MM.1S (cell line): ENCODE results near the gene FAM131C.

ENCODE experiments used
- DNase-seq: peaks from one replicate; pipeline ENCODE4 v3.0.0-alpha.2; 2015
- H2AFZ ChIP-seq: fragments of 300-600 bp; sonication (generic); 2 replicates; pipeline ENCODE4 v1.6.0; 2016; ENCODE audit warnings: antibody characterized with exemption, low read length
- H3F3A ChIP-seq: fragments of 300-600 bp; sonication (generic); 2 replicates; pipeline ENCODE4 v1.6.1; 2016; ENCODE audit warnings: mild to moderate bottlenecking, antibody characterized with exemption, low read length, moderate library complexity, mixed read lengths; ENCODE audit not compliant: insufficient read depth
- H3K27ac ChIP-seq: fragments of 300-600 bp; sonication (generic); 2 replicates; pipeline ENCODE4 v1.5.1; 2016; ENCODE audit warnings: mild to moderate bottlenecking, low read length
- H3K27me3 ChIP-seq: fragments of 300-600 bp; sonication (generic); replicated peaks from 2 replicates; pipeline ENCODE4 v1.6.0; 2016; ENCODE audit warnings: low read length; ENCODE audit not compliant: insufficient read depth
- H3K36me3 ChIP-seq: fragments of 300-600 bp; sonication (generic); replicated peaks from 2 replicates; pipeline ENCODE4 v1.6.1; 2016; ENCODE audit warnings: mild to moderate bottlenecking, low read length, mixed read lengths; ENCODE audit not compliant: insufficient read depth
- H3K4me1 ChIP-seq: fragments of 300-600 bp; sonication (generic); 2 replicates; pipeline ENCODE4 v1.6.1; 2016; ENCODE audit warnings: low read length, mixed read lengths
- H3K4me2 ChIP-seq: fragments of 300-600 bp; sonication (generic); 2 replicates; pipeline ENCODE4 v1.6.0; 2016; ENCODE audit warnings: low read depth, low read length
- H3K4me3 ChIP-seq: fragments of 300-600 bp; sonication (generic); 2 replicates; pipeline ENCODE4 v1.5.1; 2016; ENCODE audit warnings: low read length, mixed read lengths
- H3K79me2 ChIP-seq: fragments of 300-600 bp; sonication (generic); 2 replicates; pipeline ENCODE4 v1.6.1; 2016; ENCODE audit warnings: mixed run types, low read length, mixed read lengths
- H3K9ac ChIP-seq: fragments of 300-600 bp; sonication (generic); 2 replicates; pipeline ENCODE4 v1.6.1; 2016; ENCODE audit warnings: low read length, mixed read lengths
- H3K9me2 ChIP-seq: fragments of 300-600 bp; sonication (generic); replicated peaks from 2 replicates; pipeline ENCODE4 v1.6.1; 2016; ENCODE audit warnings: mild to moderate bottlenecking, low read length, mixed read lengths; ENCODE audit not compliant: insufficient read depth
- H3K9me3 ChIP-seq: fragments of 300-600 bp; sonication (generic); replicated peaks from 2 replicates; pipeline ENCODE4 v1.6.1; 2016; ENCODE audit warnings: mild to moderate bottlenecking, low read length, mixed read lengths; ENCODE audit not compliant: insufficient read depth
- H4K20me1 ChIP-seq: fragments of 300-600 bp; sonication (generic); 2 replicates; pipeline ENCODE4 v1.6.1; 2016; ENCODE audit warnings: mild to moderate bottlenecking, low read length, moderate library complexity, mixed read lengths; ENCODE audit not compliant: insufficient read depth
- EZH2 ChIP-seq: fragments of 300-600 bp; sonication (generic); optimal IDR thresholded peaks from 2 replicates; pipeline ENCODE3; 2017; ENCODE audit warnings: low read depth, mild to moderate bottlenecking, antibody characterized with exemption, low read length, mixed read lengths
- EZH2phosphoT487 ChIP-seq: fragments of 300-600 bp; sonication (generic); IDR thresholded peaks from 2 replicates; pipeline ENCODE4 v1.6.1; 2018; ENCODE audit warnings: antibody characterized with exemption, low read length
- TF ChIP-seq, protein P1 (sequence below): fragments of 300-600 bp; sonication (generic); IDR thresholded peaks from 2 replicates; pipeline ENCODE4 v1.5.1; 2016; ENCODE audit warnings: antibody characterized with exemption, low read length, mixed read lengths

The FAM131C gene

DNA sequence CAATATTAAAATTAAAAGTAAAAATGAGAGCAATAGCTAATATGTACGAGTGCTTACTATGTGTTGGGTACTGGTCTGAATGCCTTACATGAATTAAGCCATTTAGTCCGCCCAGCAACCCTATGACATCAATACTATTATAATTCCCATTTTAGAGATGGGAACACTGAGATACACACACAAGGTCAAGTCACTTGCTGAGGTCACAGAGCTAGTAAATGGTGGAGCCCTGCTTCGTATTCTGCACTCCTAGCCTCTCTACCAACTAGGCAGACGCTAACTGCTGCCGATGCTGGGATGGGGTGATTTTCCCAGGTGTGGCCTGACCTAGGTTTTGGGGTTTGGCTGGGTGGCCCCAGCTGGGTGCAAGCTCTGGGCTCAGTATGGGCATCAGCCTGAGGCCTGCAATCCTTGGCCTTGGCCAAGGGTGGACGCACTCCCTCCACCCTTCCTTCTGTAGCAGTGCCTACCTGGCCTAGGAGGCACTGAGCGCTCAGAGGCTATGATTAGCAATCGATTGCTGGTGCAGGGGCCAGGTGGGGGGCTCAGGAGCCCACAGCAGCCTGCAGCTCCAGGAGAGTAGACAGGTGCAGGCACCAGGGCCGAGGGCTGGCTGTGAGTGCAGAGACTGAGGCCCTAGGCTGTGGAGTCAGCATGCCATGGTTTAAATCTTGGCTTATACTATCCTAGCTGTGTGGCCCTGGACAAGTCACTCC lies 2.7 kb downstream of the FAM131C start:
- H3F3A ChIP-seq = peaks cover 8% of the 10 kb centered on the region; the same call in 1 of the 2 replicates
- DNase-seq = no peak
- no peak overlapping the region for H2AFZ ChIP-seq
- H3K79me2 ChIP-seq = no peaks in the 10 kb centered on the region
- H3K36me3 ChIP-seq = no peaks in the 10 kb centered on the region
- peaks cover 6% of the 10 kb centered on the region for H3K4me1 ChIP-seq
- no peak overlapping the region for H3K4me3 ChIP-seq
- no peaks in the 10 kb centered on the region for H3K9me2 ChIP-seq
- TF ChIP-seq EZH2phosphoT487 (no peak), EZH2 (no peak)
- peaks cover 18% of the 10 kb centered on the region for H3K27me3 ChIP-seq
- H4K20me1 ChIP-seq = no peaks in the 10 kb centered on the region
- H3K9me3 ChIP-seq = no peaks in the 10 kb centered on the region
- H3K9ac ChIP-seq = no peak overlapping the region
- no peak overlapping the region for H3K27ac ChIP-seq
- no peak overlapping the region for H3K4me2 ChIP-seq

DNA sequence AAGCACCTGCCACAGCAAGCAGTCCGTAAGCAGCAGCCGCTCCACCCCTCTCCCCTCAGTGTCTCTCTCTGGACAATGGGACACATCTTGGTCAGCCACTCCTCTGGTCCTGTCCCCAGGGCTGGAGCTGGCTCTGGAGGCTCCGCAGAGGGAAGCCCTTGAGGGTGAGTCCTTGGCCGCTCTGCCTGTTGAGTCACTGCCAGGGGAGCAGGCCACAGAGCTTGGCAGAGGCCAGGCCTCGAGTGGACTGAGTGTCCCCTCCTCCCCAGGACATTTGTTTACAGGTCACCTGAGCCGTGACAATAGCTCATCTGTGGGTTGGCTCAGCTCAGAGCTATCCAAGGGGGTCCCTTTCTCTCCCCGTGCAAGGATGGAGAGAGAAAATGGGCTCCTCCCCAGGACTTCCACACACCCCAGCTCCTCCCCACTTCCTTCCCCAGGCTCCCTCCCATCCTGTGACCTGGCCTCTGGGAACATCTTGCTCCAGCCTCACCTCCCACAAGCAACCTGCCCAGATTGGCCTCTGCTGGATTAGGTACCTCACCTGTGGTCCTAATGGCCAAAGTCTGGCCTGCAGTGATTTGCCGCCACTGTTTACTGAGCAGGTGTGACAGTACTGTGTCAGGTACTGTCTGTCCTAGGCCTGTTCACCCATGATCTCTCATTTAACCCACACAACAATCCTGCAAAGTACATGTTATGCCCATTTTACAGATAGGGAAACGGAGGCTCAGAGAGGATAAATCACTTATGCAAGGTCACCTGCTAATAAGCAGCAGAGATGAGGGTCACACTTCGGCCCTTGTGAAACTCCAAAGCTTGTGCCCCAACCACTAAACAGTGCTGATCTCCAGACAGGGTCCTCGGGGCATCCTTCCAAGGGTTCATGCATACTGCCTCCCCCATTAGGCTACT lies 4.8 kb downstream of the FAM131C start:
- no peak overlapping the region for H3K9ac ChIP-seq
- H3K4me2 ChIP-seq = no peak overlapping the region
- H3K36me3 ChIP-seq = no peaks in the 10 kb centered on the region
- H2AFZ ChIP-seq = no peak overlapping the region
- no peaks in the 10 kb centered on the region for H3K9me2 ChIP-seq
- H3K4me3 ChIP-seq = no peak overlapping the region
- no peaks in the 10 kb centered on the region for H3K4me1 ChIP-seq
- no peaks in the 10 kb centered on the region for H3K9me3 ChIP-seq
- TF ChIP-seq EZH2phosphoT487 (no peak), EZH2 (no peak)
- TF ChIP-seq, protein P1, sequence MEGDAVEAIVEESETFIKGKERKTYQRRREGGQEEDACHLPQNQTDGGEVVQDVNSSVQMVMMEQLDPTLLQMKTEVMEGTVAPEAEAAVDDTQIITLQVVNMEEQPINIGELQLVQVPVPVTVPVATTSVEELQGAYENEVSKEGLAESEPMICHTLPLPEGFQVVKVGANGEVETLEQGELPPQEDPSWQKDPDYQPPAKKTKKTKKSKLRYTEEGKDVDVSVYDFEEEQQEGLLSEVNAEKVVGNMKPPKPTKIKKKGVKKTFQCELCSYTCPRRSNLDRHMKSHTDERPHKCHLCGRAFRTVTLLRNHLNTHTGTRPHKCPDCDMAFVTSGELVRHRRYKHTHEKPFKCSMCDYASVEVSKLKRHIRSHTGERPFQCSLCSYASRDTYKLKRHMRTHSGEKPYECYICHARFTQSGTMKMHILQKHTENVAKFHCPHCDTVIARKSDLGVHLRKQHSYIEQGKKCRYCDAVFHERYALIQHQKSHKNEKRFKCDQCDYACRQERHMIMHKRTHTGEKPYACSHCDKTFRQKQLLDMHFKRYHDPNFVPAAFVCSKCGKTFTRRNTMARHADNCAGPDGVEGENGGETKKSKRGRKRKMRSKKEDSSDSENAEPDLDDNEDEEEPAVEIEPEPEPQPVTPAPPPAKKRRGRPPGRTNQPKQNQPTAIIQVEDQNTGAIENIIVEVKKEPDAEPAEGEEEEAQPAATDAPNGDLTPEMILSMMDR = no peak
- no peak overlapping the region for H3K27ac ChIP-seq
- peaks cover 38% of the 10 kb centered on the region for H3K27me3 ChIP-seq
- H4K20me1 ChIP-seq = no peaks in the 10 kb centered on the region
- 0 out of 2 replicates have a peak, but pooled peaks cover under 1% of the 10 kb centered on the region for H3F3A ChIP-seq
- H3K79me2 ChIP-seq = no peaks in the 10 kb centered on the region
- DNase-seq = no peak

DNA sequence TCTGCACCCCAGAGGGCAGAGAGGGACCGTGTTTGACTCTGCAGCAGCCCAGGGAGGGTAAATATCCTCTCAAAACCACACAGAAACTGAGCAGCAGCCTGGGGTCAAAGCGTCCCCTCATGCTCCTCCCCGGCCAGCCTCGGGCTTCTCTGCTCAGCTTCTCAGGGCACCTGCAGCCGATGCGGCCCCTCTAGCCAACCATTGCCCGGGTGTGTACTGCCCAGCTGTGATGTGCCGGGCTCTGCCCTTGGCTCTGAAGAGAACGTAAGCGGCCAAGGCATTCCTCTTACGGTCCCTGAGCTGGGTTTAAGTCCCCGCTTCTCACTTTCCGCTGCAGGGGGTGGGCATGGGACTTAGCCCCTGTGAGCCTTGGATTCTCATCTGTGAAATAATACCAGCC lies 5.5 kb downstream of the FAM131C start:
- no peak overlapping the region for H3K9ac ChIP-seq
- no peak for TF ChIP-seq EZH2
- no peak overlapping the region for H3K27ac ChIP-seq
- H3K36me3 ChIP-seq = no peaks in the 10 kb centered on the region
- no peak overlapping the region for H3K4me3 ChIP-seq
- H4K20me1 ChIP-seq = no peaks in the 10 kb centered on the region
- H3K27me3 ChIP-seq = peaks cover 45% of the 10 kb centered on the region
- H3K9me3 ChIP-seq = no peaks in the 10 kb centered on the region
- DNase-seq = no peak
- no peaks in the 10 kb centered on the region for H3K79me2 ChIP-seq
- H3K4me1 ChIP-seq = no peaks in the 10 kb centered on the region
- H3F3A ChIP-seq = no peaks in the 10 kb centered on the region
- no peaks in the 10 kb centered on the region for H3K9me2 ChIP-seq
- H3K4me2 ChIP-seq = no peak overlapping the region
- H2AFZ ChIP-seq = no peak overlapping the region

DNA sequence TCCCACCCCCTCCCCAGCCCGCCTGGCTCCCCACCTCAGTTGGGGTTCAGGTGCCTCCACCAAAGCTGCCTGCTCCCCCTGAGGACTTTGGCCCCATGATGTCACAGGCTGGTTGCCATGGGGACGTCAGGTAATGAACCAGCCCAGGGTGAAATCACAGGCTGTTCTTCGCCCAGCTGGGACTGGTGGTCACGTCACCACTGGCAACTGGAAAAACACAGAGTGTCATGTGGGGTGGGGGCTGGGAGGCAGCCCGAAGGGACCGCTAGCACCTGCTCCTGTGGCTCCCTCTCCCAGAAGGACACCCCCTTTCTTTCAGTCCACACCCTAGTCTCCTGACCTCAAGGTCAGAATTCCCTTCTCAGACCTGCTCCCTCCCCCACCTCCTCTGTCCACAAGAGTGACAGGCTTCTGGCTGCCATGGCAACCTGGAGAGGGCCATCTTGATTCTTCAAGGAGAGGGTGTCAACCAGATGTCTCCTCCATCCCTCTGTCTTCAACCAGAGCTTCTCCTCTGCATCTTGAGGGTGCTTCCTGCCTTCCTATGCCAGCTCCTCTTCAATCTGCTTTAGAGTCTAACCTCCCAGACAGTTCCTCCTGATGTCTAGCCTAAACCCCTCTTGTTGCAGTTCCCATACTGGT lies 6.2 kb downstream of the FAM131C start:
- Histone ChIP-seq H2AFZ (no peak overlapping the region), H3K27me3 (peaks cover 49% of the 10 kb centered on the region), H3K36me3 (no peaks in the 10 kb centered on the region), H3K9me2 (no peaks in the 10 kb centered on the region), H3F3A (no peaks in the 10 kb centered on the region), H3K9ac (no peak overlapping the region), H3K4me2 (no peak overlapping the region), H3K27ac (no peak overlapping the region), H3K4me3 (no peak overlapping the region), H3K79me2 (no peaks in the 10 kb centered on the region), H3K9me3 (no peaks in the 10 kb centered on the region), H3K4me1 (no peaks in the 10 kb centered on the region), H4K20me1 (no peaks in the 10 kb centered on the region)
- TF ChIP-seq EZH2 = no peak
- TF ChIP-seq EZH2phosphoT487 = no peak
- TF ChIP-seq, protein P1 = no peak
- DNase-seq = no peak
